ENCODE data around the gene SCML2.

The SCML2 gene

GRCh38 chrX:18294893-18295292 lies 59.6 kb downstream of the SCML2 start:
- no peak for TF ChIP-seq CTCF (IDR thresholded peaks at IDR 0.05; ENCODE audit: borderline replicate concordance, control extremely low read depth, extremely low read depth, insufficient read depth, missing control alignments)
- in situ Hi-C loops (cut with MboI; ENCODE audit: low sequenced_read_pairs, unreplicated experiment): no loop called here
- DNase-seq (ENCODE audit: low spot score): no peak

GRCh38 chrX:18291006-18291545 lies 63.4 kb downstream of the SCML2 start:
- in situ Hi-C loops (cut with MboI; ENCODE audit: low sequenced_read_pairs, unreplicated experiment): no loop called here
- no peak for DNase-seq (ENCODE audit: low spot score)
- TF ChIP-seq CTCF (IDR thresholded peaks at IDR 0.05; ENCODE audit: borderline replicate concordance, control extremely low read depth, extremely low read depth, insufficient read depth, missing control alignments): no peak

- no peak for TF ChIP-seq CTCF (IDR thresholded peaks at IDR 0.05; ENCODE audit: borderline replicate concordance, control extremely low read depth, extremely low read depth, insufficient read depth, missing control alignments)
- in situ Hi-C loops (cut with MboI; ENCODE audit: low sequenced_read_pairs, unreplicated experiment): no loop called here
- DNase-seq (ENCODE audit: low spot score): no peak
Observed at GRCh38 chrX:18290200-18290599, 64.3 kb downstream of the SCML2 start.

DNA sequence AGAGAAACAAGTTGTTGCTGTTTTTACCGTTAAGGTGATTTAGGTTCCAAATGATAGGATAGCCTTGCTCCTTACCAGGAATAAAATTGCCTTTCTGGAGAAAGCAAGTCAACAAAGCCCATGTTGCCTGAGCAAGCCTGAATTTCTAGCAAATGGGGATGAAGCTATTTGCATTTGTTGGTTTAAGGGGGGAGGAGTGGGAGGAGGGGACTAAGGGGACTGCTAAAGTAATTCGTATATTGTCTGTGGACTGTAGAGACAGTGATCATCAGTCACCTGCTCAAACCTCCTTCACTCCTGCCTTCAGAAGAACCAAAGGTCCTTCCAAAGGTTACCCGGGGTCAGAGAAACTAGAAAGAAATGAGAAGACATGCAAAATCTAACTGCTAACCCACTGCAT lies 65.8 kb downstream of the SCML2 start:
- TF ChIP-seq CTCF (IDR thresholded peaks at IDR 0.05; ENCODE audit: borderline replicate concordance, control extremely low read depth, extremely low read depth, insufficient read depth, missing control alignments): no peak
- no peak for DNase-seq (ENCODE audit: low spot score)
- in situ Hi-C loops (cut with MboI; ENCODE audit: low sequenced_read_pairs, unreplicated experiment): no loop called here

DNA sequence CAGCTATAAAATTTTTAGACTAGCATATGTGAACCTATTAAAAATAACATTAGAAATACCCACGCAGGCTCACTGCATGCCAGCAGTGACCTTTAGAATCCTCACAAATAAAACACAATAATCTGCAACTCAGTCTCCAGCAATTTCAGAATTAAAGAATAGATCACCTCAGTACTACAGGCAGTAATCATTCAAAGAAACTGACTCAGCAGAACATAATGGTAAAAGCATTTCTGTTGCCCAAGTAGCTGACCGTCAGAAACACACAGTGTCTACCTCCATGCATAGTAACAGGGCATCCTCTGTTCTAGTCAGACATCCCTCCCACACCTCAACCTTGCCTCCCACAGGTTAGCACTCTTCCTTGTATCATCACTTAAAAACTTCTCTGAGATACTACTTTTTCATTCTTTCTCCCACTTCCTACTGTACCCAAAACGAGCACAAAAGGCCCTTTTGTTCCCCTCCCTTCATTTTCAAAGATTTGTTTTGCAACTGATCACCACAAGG lies 68.1 kb downstream of the SCML2 start:
- no peak for TF ChIP-seq CTCF (IDR thresholded peaks at IDR 0.05; ENCODE audit: borderline replicate concordance, control extremely low read depth, extremely low read depth, insufficient read depth, missing control alignments)
- no peak for DNase-seq (ENCODE audit: low spot score)
- in situ Hi-C loops (cut with MboI; ENCODE audit: low sequenced_read_pairs, unreplicated experiment): no loop called here

DNA sequence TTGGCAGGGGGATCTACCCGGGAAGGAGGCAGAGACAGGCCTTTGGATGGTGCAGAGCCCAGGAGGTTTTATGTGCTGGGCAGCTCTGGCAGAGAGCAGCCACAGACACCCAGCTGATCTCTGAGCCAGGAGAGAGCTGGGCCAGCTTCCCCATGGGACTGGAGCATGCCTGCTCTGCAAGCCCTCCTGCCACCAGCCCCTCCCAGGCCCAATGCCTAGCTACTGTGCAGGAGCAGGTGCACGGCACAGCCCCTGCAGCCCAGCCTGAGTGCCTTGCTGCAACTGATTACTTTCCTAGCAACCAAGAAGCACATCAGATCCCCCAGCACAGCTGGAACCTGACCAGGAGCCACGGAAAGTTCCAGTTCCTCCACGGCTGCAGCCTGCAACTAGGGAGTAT lies 76.0 kb downstream of the SCML2 start:
- DNase-seq (ENCODE audit: low spot score): no peak
- in situ Hi-C loops (cut with MboI; ENCODE audit: low sequenced_read_pairs, unreplicated experiment): no loop called here
- no peak for TF ChIP-seq CTCF (IDR thresholded peaks at IDR 0.05; ENCODE audit: borderline replicate concordance, control extremely low read depth, extremely low read depth, insufficient read depth, missing control alignments)

Measured in GM13976 (cell line).